DMS79 (cell line): ENCODE data around the gene SLC25A26.

ENCODE experiments used
- DNase-seq: peaks from one replicate; lab custom pipeline; 2025; lab: John Stamatoyannopoulos, UW

Gene SLC25A26

GRCh38 chr3:66326340-66326739 lies 105.5 kb downstream of the SLC25A26 start:
- no peak for DNase-seq

- no peak for DNase-seq
Observed at GRCh38 chr3:66335671-66336070, 114.9 kb downstream of the SLC25A26 start.

- no peak for DNase-seq
Observed at GRCh38 chr3:66336333-66336766, 115.5 kb downstream of the SLC25A26 start.

- DNase-seq, result no peak
Observed at GRCh38 chr3:66338927-66339326, 118.1 kb downstream of the SLC25A26 start.

GRCh38 chr3:66342717-66343356 lies 122.0 kb downstream of the SLC25A26 start:
- DNase-seq, result no peak

GRCh38 chr3:66344391-66344811 lies 123.6 kb downstream of the SLC25A26 start:
- DNase-seq, result no peak

GRCh38 chr3:66344848-66345578 lies 124.2 kb downstream of the SLC25A26 start:
- no peak for DNase-seq

- no peak for DNase-seq
Observed at GRCh38 chr3:66348704-66349103, 127.9 kb downstream of the SLC25A26 start.

GRCh38 chr3:66350601-66351000 lies 129.8 kb downstream of the SLC25A26 start:
- no peak for DNase-seq

- DNase-seq, result no peak
Observed at GRCh38 chr3:66353039-66353438, 132.2 kb downstream of the SLC25A26 start.

GRCh38 chr3:66353530-66353929 lies 132.7 kb downstream of the SLC25A26 start:
- DNase-seq, result no peak

- DNase-seq, result no peak
Observed at GRCh38 chr3:66354001-66354400, 133.2 kb downstream of the SLC25A26 start.

GRCh38 chr3:66355394-66355793 lies 134.6 kb downstream of the SLC25A26 start:
- DNase-seq, result no peak

GRCh38 chr3:66355997-66356396 lies 135.2 kb downstream of the SLC25A26 start:
- no peak for DNase-seq

- no peak for DNase-seq
Observed at GRCh38 chr3:66361356-66361755, 140.6 kb downstream of the SLC25A26 start.

- DNase-seq, result no peak
Observed at GRCh38 chr3:66362541-66362941, 141.7 kb downstream of the SLC25A26 start.

- no peak for DNase-seq
Observed at GRCh38 chr3:66363148-66363547, 142.3 kb downstream of the SLC25A26 start.

GRCh38 chr3:66365080-66365479 lies 144.3 kb downstream of the SLC25A26 start:
- DNase-seq, result no peak

GRCh38 chr3:66366747-66367146 lies 145.9 kb downstream of the SLC25A26 start:
- no peak for DNase-seq

GRCh38 chr3:66367979-66368378 lies 147.2 kb downstream of the SLC25A26 start:
- DNase-seq, result no peak

GRCh38 chr3:66370179-66370578 lies 149.4 kb downstream of the SLC25A26 start:
- DNase-seq, result no peak

- DNase-seq, result no peak
Observed at GRCh38 chr3:66371432-66371831, 150.6 kb downstream of the SLC25A26 start.

GRCh38 chr3:66372681-66373350 lies 152.0 kb downstream of the SLC25A26 start:
- no peak for DNase-seq
